ENCODE measurements around the gene SLC22A17. TPM values are rescaled to one million over a fixed set of nuclear protein-coding genes. Genes with fewer than 3 reads are reported as not detected.

Gene SLC22A17
- total and polyA plus RNA-seq, 9 of the 15 experiments (the other 6 are each of a cell fraction or from before 2014, with no cell fraction given) = 0.07 to 0.09 TPM; not detected in 7

GRCh38 chr14:23301969-23302289, 50.8 kb downstream of the SLC22A17 start (continued):
- TF ChIP-seq SRSF3 (IDR thresholded peaks at IDR 0.05; ENCODE audit: insufficient read depth, low read length) = no peak
- TF ChIP-seq ZNF511 (CRISPR knock-in tag; IDR thresholded peaks at IDR 0.05) = no peak; the same call in 1 of the 2 replicates
- TF ChIP-seq NFRKB (IDR thresholded peaks at IDR 0.05; ENCODE audit: low read depth) = peak; percentile 33; the same call in 1 of the 2 replicates
- TF ChIP-seq PHF8 (IDR thresholded peaks at IDR 0.05; ENCODE audit: borderline replicate concordance, low read length) = peak; percentile 71
- peak; percentile 72 for TF ChIP-seq POLR2B (IDR thresholded peaks at IDR 0.05; ENCODE audit: low read depth, partially characterized antibody)
- no peak for TF ChIP-seq BRD4 (IDR thresholded peaks at IDR 0.05)
- TF ChIP-seq SAP30 (IDR thresholded peaks at IDR 0.05; ENCODE audit: borderline replicate concordance, insufficient read depth, low read depth, low read length, poor library complexity, severe bottlenecking) = peak; percentile 74
- TF ChIP-seq POLR2A (conservative IDR thresholded peaks at IDR 0.05) = peak; percentile 83
- 0 out of 2 replicates have a peak, but pooled peaks have one; percentile 12 for TF ChIP-seq CEBPG (CRISPR knock-in tag; IDR thresholded peaks at IDR 0.05)
- no peak for TF ChIP-seq CEBPG (tag; conservative IDR thresholded peaks at IDR 0.05 in 1 of 2, IDR thresholded peaks at IDR 0.05 in 1 of 2)
- no peak for TF ChIP-seq ZNF518B (CRISPR knock-in tag; IDR thresholded peaks at IDR 0.05)
- TF ChIP-seq RNF2 (IDR thresholded peaks at IDR 0.05) = 0 out of 2 replicates have a peak, but pooled peaks have one; percentile 14
- TF ChIP-seq L3MBTL2 (IDR thresholded peaks at IDR 0.05) = peak; percentile 95
- TF ChIP-seq RBFOX2 (IDR thresholded peaks at IDR 0.05; ENCODE audit: low read depth, low read length) = peak; percentile 85
- TF ChIP-seq HDGF (IDR thresholded peaks at IDR 0.05) = no peak
- TF ChIP-seq NONO (IDR thresholded peaks at IDR 0.05; ENCODE audit: low read depth in 2 of 2, low read length in 1 of 2) = 0 out of 4 replicates have a peak, but pooled peaks of 1 of the 2 experiments have one; percentile 42
- no peak for TF ChIP-seq POLR3G (IDR thresholded peaks at IDR 0.05; ENCODE audit: extremely low read depth, insufficient read length, insufficient replicate concordance)
- TF ChIP-seq, protein P1, sequence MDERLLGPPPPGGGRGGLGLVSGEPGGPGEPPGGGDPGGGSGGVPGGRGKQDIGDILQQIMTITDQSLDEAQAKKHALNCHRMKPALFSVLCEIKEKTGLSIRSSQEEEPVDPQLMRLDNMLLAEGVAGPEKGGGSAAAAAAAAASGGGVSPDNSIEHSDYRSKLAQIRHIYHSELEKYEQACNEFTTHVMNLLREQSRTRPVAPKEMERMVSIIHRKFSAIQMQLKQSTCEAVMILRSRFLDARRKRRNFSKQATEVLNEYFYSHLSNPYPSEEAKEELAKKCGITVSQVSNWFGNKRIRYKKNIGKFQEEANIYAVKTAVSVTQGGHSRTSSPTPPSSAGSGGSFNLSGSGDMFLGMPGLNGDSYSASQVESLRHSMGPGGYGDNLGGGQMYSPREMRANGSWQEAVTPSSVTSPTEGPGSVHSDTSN (CRISPR knock-in tag; IDR thresholded peaks at IDR 0.05; ENCODE audit: low read depth) = no peak
- TF ChIP-seq, protein P1 (tag; conservative IDR thresholded peaks at IDR 0.05; ENCODE audit: low read depth) = no peak
- TF ChIP-seq ZBTB9 (CRISPR knock-in tag; IDR thresholded peaks at IDR 0.05) = peak; percentile 19; the same call in 1 of the 2 replicates
- no peak for TF ChIP-seq ASH1L (IDR thresholded peaks at IDR 0.05; ENCODE audit: borderline replicate concordance, low read depth, partially characterized antibody)
- no peak for TF ChIP-seq ZNF584 (CRISPR knock-in tag; IDR thresholded peaks at IDR 0.05; ENCODE audit: low read depth)
